HPDE6-E6E7 (cell line): Measurements from ENCODE around the gene SORCS2.

Experiments
- DNase-seq: peaks from one replicate; pipeline ENCODE4 v3.0.0; 2011; ENCODE audit warnings: missing footprints; ENCODE audit errors: extremely low spot score

Gene SORCS2

DNA sequence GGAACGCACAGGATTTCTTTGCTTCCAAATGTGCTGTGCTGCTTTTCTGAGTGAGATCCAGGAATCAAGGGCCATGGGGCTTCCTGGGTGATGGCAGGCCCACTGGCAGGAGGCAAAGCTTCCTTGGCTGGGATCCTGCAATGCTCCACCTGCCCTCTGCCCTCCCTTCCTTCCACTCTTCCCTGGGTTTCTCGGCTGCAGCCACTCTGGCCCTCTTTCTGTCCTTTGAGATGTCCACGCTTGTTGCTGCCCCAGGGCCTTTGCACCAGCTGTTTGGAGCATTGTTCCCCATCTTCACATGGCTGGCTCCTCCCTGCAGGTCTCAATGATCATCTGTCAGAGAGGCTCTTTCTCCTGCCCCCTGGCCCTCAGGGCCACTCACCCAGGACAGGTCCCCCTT is 163.5 kb downstream of the SORCS2 start:
- DNase-seq: no peak

DNA sequence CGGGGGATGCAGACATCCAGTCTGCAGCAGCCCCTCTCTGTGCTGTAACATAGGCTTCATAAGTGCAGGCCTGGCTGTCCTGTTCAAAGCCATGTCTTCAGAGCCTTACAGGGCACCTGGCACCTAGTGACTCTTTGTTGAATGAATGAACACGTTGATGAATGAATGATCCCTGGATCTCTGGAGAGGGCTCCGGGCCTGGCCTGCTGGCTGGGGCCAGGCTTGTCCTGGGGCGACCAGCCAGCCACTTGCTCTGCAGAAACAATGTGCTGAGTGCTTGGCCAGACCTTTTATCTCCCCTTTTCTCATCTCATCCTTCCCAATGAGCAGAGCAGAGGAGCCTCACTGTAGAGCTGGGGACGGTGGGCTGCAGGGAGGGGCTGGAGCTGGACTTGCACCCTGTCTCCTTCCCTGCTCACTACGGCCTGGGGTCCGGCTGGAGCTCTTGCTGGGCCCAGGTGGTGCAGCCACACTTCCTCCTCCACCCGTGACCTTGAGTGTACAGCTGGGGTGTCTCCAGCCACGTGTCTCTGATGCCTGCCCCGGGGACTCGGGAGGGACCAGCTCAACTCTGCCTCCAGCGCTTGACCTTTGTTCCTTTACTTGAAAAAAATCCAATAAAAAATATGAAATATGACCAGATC is 164.5 kb downstream of the SORCS2 start:
- no peak for DNase-seq

DNA sequence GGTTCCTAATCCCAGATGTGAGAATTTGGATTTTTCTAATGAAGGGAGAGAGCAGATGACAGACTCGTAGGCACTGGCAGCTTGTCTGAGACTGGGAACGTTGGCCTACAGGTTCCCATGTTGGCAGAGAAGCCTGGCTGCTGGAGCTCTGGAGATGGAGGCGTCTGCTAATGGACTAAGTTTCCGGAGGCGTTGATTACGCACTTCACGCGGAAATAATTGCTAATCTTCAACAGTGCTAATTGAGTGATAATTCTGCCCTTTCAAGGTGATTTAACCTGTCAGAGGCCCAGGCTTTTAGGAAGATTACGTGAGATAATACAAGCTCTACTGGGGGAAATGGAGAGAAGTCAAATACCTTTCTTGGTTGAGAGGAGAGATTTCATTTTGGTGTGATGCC is 165.0 kb downstream of the SORCS2 start:
- no peak for DNase-seq

DNA sequence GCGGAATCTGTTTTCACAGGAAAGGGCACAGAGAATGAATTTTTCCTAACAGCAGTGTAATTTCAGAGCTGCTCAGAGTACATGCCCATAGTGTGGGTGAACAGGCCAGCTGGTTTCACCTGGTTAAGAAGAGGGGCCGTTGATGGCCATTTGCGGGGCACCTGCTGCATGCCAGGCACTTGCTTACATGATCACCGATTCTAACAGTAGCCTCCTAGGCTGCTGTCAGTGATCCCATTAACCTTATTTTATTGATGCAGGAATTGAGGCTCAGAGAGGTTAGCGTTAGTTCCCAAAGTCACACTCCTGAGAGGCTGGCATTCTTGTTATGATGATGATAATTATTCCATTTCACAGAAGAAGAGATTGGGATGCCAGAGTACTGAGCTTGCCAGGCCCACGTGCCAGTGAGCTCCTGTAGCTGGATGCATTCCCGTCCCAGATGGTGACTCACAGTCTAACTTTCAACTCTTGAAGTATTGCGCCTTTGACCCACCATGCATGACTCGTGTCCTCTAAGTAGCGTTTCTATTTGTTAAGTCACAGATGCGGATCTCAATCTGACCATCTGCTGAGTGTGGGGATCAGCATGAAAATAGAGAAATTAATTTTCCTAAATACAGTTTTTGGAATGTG is 165.9 kb downstream of the SORCS2 start:
- DNase-seq: peak; percentile 52

DNA sequence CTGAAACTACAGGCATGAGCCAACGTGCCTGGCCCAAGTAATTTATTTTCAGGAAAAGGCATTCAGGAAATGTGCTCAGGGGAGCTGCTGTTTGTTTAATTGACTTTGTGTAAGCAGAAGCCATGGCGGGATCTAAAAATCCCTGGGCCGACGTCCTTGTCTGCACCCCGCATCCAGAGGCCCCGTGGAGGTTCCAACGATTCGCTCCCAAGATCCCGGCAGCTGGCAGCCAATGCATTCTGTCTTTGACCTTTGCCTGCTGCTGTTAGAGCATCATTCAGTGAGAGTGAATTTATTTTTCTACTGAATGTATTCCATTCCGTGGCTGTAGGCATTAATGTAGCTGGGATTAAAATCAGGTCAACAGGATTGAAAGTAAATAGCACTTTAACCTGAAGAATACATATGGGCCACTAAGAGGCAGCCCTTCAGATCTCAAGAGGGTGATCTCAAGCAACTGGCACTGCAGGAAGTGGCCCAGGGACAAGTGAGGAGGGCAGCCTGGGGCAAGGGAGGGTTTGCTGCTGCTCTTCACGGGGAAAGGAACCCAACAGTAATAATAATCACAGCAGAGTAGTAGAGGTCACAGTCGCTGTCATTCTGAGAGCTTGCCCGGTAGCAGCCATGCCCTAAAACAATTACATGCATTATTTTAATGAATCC is 167.2 kb downstream of the SORCS2 start:
- no peak for DNase-seq

DNA sequence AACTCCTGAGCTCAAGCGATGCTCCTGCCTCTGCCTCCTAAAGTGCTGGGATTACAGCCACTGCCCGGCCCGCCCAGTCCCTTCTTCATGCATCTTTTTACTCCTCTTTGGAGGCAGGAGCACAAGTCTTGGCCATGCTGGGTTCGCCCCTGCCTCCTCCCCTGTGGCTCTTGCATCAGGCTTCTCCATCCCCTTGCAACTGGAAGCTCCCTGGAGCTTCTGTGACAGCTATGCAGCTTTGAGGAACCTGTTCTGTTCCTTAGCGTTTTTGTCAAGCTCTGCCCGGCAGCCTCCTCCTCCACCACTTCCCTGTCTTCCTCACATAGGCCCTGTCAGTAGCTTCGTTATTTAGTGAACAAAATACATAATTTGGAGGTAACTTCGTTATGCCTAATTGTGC is 168.5 kb downstream of the SORCS2 start:
- DNase-seq: no peak

DNA sequence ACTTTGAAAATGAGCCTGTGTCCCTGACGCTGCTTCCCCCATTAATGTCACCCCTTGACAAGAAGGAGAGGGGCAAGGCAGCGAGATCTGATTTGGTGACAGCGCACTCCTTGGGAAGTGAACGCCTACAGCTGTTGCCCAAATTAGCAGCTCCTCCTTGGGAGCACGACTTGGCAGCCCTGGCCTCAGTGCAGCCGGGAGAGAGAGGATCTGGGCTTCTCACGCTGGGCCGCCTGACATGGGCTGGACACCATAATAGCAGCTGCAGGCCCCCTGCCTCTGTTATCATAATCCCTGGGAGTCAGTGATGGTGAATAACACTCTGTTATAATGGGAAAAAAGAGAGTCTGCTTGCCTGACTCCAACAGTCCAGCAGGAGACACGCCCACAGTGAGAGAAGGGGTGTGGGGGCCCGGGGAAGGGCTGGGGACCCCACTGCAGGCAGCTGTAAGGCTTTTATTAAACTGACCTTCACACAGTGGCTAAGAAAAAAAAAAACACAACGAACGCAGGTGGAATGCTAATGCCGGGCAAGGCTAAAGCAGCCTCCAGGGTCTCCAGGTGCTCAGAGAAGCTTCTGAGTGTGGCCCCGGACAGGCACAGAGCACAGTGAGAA is 169.1 kb downstream of the SORCS2 start:
- DNase-seq: no peak

DNA sequence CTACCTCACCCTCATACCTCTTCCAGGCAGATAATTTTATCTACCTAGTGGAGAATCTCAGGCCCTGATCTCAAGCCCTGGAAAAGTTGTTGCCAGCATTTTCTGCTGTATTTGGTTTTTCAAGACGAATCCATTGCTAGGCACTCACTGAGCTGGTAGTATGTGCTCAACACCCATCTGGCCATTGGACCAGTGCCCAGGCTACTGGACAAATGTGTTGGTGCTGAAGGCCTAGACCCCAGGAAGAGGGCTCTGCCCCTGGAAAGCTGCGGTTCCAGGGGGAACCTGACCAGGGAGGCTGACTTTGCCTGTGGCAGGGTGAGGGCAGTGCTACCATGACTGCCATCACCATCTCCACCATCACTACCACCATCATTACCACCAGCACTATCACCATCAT is 170.0 kb downstream of the SORCS2 start:
- DNase-seq: no peak

DNA sequence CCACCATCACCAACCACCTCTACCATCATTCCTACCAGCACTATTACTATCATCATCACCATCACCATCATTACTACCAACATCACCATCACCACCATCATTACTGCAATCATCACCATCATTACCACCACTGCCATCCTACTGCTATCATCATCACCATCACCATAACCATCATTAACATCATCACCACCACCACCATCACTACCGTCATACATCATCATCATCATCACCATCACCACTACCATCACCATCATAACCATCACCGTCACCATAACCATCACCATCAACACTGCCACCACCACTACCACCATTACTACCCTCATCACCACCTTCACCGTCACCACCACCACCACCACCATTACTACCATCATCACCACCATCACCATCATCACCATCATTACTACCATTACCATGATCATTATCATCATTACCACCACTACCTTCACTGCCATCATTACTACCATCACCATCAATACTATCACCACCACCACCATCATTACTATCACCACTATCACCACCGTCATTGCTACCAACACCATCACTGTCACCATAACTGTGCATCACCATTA is 170.6 kb downstream of the SORCS2 start:
- no peak for DNase-seq

DNA sequence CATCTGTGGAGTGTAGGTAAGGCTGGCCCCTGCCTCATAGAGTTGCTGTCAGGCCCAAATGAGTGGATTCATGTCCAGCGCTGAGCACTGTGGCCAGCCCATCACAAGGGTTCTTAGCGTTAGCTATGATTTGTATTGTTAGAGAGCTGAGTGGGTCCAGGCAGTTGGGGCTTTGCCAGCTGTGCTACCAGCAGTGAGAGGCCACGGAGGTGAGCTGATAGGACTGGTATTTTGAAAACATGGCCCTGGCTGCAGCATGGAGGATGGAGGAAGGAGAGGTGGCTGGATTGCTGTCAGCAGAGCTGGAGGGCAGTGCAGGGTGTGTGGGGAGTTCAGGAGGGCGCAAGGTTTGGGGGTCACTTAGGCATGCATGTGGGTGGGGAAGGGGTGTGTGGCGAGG is 172.6 kb downstream of the SORCS2 start:
- DNase-seq: no peak

DNA sequence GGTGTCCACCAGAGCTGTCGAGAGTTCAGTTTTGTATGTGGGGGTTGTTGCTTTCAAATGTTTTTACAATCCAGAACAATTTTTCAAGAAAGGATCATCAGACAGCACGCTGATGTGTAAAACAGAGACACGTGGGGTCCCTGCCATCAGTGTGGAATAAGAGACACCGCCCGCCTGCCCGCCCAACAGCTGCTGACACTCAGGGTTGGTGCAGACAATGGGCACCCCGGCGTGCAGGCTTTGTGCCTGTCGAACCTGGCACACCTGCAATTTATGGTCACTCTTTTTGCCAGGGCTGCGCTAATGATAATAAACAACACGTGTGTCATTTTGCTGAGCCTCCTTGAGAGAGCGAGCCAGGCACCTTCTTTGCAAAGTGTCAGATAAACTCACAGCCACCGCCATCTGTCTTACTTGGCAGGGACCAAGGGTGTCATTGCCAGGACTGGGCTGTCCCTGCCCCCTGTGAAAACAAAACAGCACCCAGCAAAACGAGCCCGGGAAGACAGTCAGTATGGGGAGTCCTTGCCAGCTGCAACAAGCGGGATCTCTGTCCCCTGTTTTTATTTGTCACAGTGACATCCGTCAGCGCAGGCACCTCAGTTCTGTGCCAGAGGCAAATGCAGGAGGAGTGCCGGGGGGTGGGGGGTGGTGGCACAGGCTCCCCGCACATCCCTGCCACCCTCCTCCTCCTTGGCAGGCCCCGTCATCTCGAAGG is 173.3 kb downstream of the SORCS2 start:
- DNase-seq: no peak

DNA sequence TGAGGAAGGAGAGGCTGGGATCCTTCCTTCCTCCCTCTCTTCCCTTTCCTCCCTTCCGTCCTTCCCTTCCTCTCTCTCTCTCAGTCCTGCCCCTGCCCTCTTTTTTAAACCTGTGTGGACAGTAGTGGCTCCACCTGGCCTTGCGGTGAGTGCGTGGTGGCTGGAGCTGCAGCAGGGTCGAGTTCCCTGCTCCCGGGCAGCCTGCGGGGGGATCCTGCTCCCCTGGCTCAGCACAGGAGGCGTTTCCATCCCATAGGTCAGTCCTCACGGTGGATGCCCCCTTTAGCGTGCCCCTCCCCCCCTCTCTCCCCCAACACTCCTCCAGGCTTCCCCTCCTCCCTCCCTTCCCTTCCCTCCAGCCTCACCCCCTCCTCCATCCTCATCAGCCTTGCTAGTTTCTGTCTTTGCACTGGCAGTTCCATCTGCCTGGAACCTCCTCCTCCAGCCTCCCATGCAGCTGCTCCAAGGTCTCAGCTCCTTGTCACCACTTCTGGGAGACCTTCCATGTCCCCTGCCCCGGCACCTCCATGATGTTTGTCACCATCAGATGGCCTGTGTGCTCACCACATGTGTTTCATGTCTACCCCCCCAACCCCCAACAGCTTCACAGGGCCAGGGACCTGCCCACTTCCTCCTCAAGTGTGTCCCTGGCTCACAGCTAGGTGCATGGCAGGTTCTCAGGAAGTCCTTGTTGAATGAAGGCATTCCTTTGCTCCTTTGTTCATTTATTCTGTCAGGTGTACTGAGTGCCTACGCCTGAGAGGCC is 174.0 kb downstream of the SORCS2 start:
- no peak for DNase-seq

DNA sequence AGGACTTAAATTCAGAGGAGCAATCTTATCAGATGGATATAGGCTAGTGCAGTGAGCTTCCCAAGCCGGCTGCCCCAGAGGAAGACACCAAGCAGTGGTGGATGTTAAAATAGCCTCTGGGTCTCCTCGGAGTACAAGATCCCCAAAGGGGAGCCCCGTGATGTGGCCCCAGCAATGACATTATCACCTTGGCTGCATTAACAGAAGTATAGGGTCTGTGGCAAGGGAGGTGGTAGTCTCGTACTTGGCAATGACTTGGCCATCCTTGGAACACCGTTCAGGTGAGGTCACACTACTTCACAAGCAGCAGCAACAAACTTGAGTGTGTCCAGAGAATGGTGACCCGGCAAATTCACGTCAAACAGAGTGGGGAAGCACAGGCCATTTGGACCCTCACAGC is 174.6 kb downstream of the SORCS2 start:
- DNase-seq: no peak

DNA sequence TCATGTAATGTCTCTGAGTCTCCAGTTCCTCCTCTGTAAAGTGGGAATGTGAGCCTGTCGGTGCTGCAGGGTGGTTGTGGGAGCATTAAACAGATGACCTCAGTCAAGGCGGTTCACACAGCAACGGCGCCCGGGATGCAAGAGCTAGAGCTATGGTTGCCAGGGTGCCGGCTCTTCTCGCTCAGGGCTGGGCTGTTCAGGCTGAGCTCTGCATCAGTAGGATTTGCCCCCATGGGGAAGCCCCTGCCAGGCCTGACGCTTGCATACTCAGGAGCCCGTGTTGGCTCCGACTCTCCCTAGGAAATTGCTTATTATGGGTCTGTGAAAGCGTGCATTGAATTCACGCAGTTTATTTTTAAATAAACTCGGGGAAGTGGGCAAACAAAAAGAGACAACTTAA is 175.1 kb downstream of the SORCS2 start:
- DNase-seq: no peak

DNA sequence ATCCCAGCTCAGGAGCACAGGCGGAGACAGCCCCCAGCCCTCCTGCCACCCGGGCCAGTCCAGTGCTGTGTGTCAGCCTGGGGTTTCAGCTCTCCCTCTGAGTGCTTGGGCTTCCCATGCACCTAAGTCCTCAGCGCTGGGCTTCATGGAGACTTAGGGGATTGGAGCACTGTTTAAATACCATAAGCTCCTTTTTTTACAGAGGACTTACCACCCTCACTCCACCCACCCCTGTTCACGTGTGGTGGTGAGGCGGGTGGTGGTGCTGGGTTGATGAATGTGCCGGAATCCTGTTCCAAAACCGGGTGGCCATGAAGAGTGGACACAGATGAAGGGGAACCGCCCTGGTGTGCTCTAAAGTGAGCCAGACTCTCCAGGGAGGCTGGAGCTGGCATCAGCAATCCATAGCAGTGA is 175.5 kb downstream of the SORCS2 start:
- no peak for DNase-seq

DNA sequence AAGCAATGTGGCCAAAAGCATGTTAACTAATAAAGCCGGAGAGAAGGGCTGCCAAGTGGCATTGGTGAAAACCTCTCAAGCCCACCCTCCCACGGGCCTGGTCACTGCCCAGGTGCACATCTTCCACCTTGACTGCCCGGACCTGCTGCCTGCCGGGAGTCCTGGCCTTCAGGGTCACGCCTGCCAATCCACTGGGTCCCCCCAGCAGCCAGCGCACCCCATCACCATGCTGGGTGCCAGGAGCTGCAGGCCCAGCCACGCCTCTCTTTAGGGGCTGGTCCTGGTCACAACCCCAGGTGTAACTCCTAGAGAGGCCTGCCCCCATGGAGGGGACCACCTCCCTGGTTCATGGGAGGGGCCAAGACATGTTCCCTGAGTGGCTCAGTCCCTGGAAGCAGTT is 176.0 kb downstream of the SORCS2 start:
- no peak for DNase-seq

DNA sequence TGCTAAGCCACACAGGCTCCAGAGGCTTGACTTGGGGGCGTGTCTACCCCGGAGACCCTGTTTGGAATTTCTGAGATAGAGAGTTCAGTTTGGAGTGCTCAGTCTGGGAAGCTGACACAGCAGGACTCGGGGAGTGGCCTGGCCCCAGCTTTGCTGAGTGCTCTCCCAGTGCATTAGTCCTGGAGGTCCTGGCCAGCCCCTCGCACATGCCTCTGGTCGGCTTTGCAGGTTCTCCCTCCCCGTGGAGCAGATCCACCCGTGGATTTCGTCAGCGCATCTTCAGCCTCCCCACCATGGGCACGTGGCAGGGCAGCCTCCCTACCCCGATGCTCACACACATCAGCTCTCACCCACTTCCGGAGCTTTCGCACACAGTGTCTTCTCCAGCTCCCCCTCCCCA is 177.2 kb downstream of the SORCS2 start:
- DNase-seq: no peak

DNA sequence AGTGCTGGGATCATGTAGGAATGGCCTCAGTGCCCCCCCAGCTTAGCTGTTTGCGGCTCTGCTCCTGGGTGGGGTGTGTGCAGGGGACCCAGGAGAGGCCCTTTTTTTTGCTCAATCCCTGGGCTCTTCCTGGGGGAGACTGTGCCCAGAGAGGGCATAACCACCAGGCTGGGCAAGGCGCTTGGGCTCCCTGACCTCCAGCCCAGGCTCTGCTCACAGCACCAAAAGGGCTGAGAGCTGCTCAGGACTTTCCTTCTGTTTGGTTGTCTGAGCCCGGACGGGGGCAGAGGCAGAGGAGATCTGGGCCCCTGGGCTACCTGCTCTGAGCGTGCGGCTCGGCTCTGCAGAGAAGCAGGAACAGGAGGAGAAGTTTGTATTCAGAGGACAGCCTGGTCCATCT is 177.7 kb downstream of the SORCS2 start:
- DNase-seq: no peak

DNA sequence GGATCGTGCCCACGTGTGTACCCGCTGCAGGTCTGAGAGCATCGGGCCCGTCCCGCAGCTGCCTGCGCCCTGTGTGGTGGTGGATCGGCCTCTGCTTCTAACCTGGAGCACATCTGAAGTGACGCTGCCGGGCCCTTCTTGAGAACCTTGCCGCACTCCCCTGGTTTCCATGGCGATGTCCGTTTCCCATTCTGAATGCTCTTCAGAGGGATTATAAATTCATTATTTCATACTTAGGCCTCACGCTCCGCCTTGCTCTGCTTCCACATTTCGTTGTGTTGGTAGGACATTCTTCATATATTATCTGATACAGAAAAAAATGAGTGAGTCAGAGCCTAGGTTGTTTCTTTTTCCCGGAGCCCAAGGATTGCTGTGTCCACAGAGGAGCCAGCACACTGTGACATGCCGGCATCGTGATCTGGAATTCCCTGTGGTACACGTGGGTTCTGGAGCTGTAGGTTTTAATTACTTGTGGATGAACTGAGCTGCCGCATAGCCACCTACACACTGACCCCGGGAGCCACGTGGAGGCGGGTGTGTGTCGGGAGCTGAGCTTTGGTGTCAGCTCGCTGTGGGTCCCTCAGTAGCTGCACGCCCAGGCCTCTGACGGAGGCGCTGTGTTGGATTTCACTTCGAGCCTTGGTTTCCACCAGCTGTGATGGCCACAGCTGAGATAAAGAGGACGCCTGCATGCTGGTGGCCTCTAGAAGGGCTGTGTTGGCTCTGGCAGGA is 179.0 kb downstream of the SORCS2 start:
- DNase-seq: no peak

DNA sequence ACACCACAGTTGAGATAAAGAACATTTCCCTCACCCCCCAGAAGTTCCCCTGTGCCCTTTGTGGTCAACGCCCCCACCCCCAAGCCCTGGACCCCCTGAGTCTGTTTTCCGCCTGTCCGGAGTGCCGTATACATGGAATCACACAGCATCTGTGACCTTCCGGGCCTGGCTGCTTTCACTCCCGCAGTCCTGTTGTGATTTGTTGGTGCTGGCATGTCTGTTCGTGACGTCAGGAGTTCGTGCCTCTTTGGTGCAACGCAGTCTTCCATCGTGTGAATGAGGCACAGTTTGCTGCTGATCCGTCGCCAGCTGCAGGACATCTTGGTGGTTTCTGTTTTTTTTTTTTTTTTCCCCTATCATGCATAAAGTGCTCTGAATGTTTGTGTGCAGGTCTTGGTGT is 180.3 kb downstream of the SORCS2 start:
- DNase-seq: no peak

DNA sequence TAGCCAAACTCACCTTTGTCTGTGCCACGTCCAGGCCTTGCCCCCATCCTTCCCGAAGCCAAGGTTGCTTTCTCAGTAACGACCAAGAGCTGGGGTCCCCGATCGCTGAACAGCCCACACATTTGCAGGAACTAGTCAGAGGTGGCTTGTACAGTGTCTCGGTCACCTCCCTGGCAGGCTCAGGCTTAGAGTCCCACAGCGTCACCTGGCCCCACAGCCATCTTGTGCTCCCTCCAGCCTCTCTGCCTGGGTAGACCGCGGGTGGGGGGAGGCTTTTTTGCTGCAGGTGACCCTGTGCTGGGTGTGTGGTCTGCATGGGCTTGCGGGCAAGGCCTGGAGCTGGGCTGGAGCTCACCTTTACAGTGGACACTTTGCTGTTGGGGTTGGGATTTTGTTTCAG is 182.2 kb downstream of the SORCS2 start:
- DNase-seq: no peak
